ENCODE data around the gene COPG1.
A peak's percentile ranks its signal among the peaks of the same experiment; 100 is the strongest.
"Not testable (repeated sequence)": the region's sequence is repeated elsewhere in the genome, so short reads cannot be mapped to it uniquely, and the experiment has no call there.

Gene COPG1

GRCh38 chr3:129239991-129240390, 9.4 kb upstream of the COPG1 start:
- H3K4me3 ChIP-seq (ENCODE audit: low read depth, low read length): no peak overlapping the region
- no peak for TF ChIP-seq CTCF (IDR thresholded peaks at IDR 0.05; ENCODE audit: low read depth, low read length)
- DNase-seq (ENCODE audit: low read depth, low spot score): no peak
- in situ Hi-C loops (cut with HindIII; ENCODE audit: low sequenced_read_pairs): no loop called here

GRCh38 chr3:129240436-129240835, 9.0 kb upstream of the COPG1 start:
- DNase-seq (ENCODE audit: low read depth, low spot score): no peak
- H3K4me3 ChIP-seq (ENCODE audit: low read depth, low read length): no peak overlapping the region
- in situ Hi-C loops (cut with HindIII; ENCODE audit: low sequenced_read_pairs): no loop called here
- TF ChIP-seq CTCF (IDR thresholded peaks at IDR 0.05; ENCODE audit: low read depth, low read length): no peak

GRCh38 chr3:129245141-129245540, 4.3 kb upstream of the COPG1 start:
- DNase-seq (ENCODE audit: low read depth, low spot score): no peak
- TF ChIP-seq CTCF (IDR thresholded peaks at IDR 0.05; ENCODE audit: low read depth, low read length): no peak
- in situ Hi-C loops (cut with HindIII; ENCODE audit: low sequenced_read_pairs): no loop called here
- H3K4me3 ChIP-seq (ENCODE audit: low read depth, low read length): no peak overlapping the region

GRCh38 chr3:129245641-129246306, 3.6 kb upstream of the COPG1 start:
- H3K4me3 ChIP-seq (ENCODE audit: low read depth, low read length); in situ Hi-C loops (cut with HindIII; ENCODE audit: low sequenced_read_pairs): not testable (repeated sequence)
- TF ChIP-seq CTCF (IDR thresholded peaks at IDR 0.05; ENCODE audit: low read depth, low read length): peak; percentile 94
- peak; percentile 91 for DNase-seq (ENCODE audit: low read depth, low spot score)

GRCh38 chr3:129246636-129247035, 2.8 kb upstream of the COPG1 start:
- no peak for TF ChIP-seq CTCF (IDR thresholded peaks at IDR 0.05; ENCODE audit: low read depth, low read length)
- in situ Hi-C loops (cut with HindIII; ENCODE audit: low sequenced_read_pairs): no loop called here

GRCh38 chr3:129248286-129248979, 973 bp upstream of the COPG1 start:
- TF ChIP-seq CTCF (IDR thresholded peaks at IDR 0.05; ENCODE audit: low read depth, low read length): no peak
- DNase-seq (ENCODE audit: low read depth, low spot score): no peak
- in situ Hi-C loops (cut with HindIII; ENCODE audit: low sequenced_read_pairs): no loop called here
- H3K4me3 ChIP-seq (ENCODE audit: low read depth, low read length): peak overlapping the region; percentile 93

More at GRCh38 chr3:129246636-129247035, 2.8 kb upstream of the COPG1 start:
- H3K4me3 ChIP-seq (ENCODE audit: low read depth, low read length): no peak overlapping the region
- DNase-seq (ENCODE audit: low read depth, low spot score): no peak
